A549 (cell line): ENCODE results near the gene TRAM2.

ENCODE experiments used
- EP300 ChIP-seq, 2 experiments: fragments of >200 bp; sonication (Bioruptor Twin); formaldehyde crosslinking; IDR thresholded peaks; 2 replicates in 1 of 2; 3 replicates in 1 of 2; pipeline ENCODE4 v1.6.1; 2016 to 2017
- FOSL2 ChIP-seq, 2 experiments: fragments of 450-650 bp in 1 of 2; fragments of >200 bp in 1 of 2; sonication (Bioruptor Twin) in 1 of 2; formaldehyde crosslinking; IDR thresholded peaks; 2 replicates each; pipeline versions ENCODE4 v1.5.0 to v1.6.1; 2016 to 2020; ENCODE audit warnings: mild to moderate bottlenecking in 1 of 2, moderate library complexity in 1 of 2
- KDM5A ChIP-seq: fragments of 200-600 bp; sonication (generic); IDR thresholded peaks from 2 replicates; pipeline ENCODE4 v1.6.1; 2016; ENCODE audit warnings: antibody characterized with exemption, mild to moderate bottlenecking
- MAFK ChIP-seq: fragments of 450-650 bp; IDR thresholded peaks from 2 replicates; pipeline ENCODE4 v1.6.1; 2014; ENCODE audit not compliant: partially characterized antibody
- POLR2A ChIP-seq: IDR thresholded peaks from 2 replicates; pipeline ENCODE4 v1.6.1; 2012; ENCODE audit warnings: mild to moderate bottlenecking, low read length
- RAD21 ChIP-seq, 2 experiments: fragments of >200 bp in 1 of 2; sonication (Bioruptor Twin) in 1 of 2; formaldehyde crosslinking in 1 of 2; IDR thresholded peaks in 1 of 2; conservative IDR thresholded peaks in 1 of 2; 2 replicates in 1 of 2; 3 replicates in 1 of 2; pipeline ENCODE4 v1.6.1; 2012 to 2018; ENCODE audit warnings: inconsistent platforms in 1 of 2
- TF ChIP-seq, protein P1 (sequence below): fragments of 200-600 bp; sonication (generic); IDR thresholded peaks from 2 replicates; pipeline ENCODE4 v1.6.1; 2016; ENCODE audit warnings: antibody characterized with exemption, mild to moderate bottlenecking, moderate library complexity
- TF ChIP-seq, protein P2 (sequence below): fragments of >200 bp; sonication (Bioruptor Twin); formaldehyde crosslinking; IDR thresholded peaks from 3 replicates; pipeline ENCODE4 v1.5.1; 2016

GRCh38 chr6:52574709-52575501 is 2.0 kb downstream of the TRAM2 start:
- TF ChIP-seq EP300 (IDR thresholded peaks at IDR 0.05) (no peak), RAD21 (conservative IDR thresholded peaks at IDR 0.05 in 1 of 2, IDR thresholded peaks at IDR 0.05 in 1 of 2) (no peak), MAFK (no peak), KDM5A (no peak), FOSL2 (IDR thresholded peaks at IDR 0.05) (no peak), FOSL2 (CRISPR knock-in tag; IDR thresholded peaks at IDR 0.05) (no peak), POLR2A (no peak)
- TF ChIP-seq, protein P1, sequence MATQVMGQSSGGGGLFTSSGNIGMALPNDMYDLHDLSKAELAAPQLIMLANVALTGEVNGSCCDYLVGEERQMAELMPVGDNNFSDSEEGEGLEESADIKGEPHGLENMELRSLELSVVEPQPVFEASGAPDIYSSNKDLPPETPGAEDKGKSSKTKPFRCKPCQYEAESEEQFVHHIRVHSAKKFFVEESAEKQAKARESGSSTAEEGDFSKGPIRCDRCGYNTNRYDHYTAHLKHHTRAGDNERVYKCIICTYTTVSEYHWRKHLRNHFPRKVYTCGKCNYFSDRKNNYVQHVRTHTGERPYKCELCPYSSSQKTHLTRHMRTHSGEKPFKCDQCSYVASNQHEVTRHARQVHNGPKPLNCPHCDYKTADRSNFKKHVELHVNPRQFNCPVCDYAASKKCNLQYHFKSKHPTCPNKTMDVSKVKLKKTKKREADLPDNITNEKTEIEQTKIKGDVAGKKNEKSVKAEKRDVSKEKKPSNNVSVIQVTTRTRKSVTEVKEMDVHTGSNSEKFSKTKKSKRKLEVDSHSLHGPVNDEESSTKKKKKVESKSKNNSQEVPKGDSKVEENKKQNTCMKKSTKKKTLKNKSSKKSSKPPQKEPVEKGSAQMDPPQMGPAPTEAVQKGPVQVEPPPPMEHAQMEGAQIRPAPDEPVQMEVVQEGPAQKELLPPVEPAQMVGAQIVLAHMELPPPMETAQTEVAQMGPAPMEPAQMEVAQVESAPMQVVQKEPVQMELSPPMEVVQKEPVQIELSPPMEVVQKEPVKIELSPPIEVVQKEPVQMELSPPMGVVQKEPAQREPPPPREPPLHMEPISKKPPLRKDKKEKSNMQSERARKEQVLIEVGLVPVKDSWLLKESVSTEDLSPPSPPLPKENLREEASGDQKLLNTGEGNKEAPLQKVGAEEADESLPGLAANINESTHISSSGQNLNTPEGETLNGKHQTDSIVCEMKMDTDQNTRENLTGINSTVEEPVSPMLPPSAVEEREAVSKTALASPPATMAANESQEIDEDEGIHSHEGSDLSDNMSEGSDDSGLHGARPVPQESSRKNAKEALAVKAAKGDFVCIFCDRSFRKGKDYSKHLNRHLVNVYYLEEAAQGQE = no peak
- TF ChIP-seq, protein P2, sequence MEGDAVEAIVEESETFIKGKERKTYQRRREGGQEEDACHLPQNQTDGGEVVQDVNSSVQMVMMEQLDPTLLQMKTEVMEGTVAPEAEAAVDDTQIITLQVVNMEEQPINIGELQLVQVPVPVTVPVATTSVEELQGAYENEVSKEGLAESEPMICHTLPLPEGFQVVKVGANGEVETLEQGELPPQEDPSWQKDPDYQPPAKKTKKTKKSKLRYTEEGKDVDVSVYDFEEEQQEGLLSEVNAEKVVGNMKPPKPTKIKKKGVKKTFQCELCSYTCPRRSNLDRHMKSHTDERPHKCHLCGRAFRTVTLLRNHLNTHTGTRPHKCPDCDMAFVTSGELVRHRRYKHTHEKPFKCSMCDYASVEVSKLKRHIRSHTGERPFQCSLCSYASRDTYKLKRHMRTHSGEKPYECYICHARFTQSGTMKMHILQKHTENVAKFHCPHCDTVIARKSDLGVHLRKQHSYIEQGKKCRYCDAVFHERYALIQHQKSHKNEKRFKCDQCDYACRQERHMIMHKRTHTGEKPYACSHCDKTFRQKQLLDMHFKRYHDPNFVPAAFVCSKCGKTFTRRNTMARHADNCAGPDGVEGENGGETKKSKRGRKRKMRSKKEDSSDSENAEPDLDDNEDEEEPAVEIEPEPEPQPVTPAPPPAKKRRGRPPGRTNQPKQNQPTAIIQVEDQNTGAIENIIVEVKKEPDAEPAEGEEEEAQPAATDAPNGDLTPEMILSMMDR = no peak
